GM18502 (cell line): ENCODE measurements around the gene PACRG.

Experiments
- ATAC-seq: cut with Tn5 transposase; IDR thresholded peaks from one replicate; pipeline ENCODE4 v1.9.1; 2021; ENCODE audit warnings: mild to moderate bottlenecking; ENCODE audit not compliant: unreplicated experiment, poor library complexity

PACRG gene

DNA sequence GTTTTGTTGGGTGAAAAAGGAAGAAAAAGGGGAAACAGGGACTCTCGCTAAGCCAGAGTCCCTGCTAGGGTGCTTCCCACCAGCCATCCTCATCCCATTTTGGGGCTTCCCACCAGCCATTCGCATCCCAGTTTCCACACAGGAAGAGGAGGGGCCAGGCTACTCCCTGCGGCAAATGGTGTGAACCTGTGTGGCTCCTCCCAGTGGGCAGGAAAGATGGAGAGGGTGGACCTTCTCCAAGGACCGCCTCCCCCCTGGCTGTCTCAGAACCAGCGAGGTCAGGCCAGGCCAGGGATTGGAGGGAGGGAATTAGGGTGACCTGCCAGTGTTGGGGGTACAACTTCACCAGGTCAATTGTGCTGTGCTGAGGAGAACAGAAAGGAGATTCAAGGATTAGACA, 326.9 kb downstream of the PACRG start:
- ATAC-seq: no peak

DNA sequence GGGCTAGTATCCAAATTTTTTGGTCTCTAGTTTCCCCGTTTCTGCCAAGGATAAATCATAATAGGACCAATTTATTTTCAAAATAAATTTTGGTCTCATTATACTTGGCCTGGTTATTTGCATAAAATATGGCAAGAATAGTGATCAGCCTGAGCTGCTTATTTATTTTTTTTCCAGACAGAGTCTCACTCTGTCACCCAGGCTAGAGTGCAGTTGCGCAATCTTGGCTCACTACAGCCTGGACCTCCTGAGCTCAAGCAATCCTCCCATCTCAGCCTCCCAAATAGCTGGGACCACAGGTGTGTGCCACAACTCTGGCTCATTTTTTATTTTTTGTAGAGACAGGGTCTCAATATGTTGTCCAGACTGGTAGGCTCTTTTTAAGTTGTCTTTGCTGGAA, 329.5 kb downstream of the PACRG start:
- no peak for ATAC-seq

GRCh38 chr6:163062790-163063189, 335.0 kb downstream of the PACRG start:
- no peak for ATAC-seq

- no peak for ATAC-seq
Measured at GRCh38 chr6:163063561-163063960, 335.8 kb downstream of the PACRG start.

DNA sequence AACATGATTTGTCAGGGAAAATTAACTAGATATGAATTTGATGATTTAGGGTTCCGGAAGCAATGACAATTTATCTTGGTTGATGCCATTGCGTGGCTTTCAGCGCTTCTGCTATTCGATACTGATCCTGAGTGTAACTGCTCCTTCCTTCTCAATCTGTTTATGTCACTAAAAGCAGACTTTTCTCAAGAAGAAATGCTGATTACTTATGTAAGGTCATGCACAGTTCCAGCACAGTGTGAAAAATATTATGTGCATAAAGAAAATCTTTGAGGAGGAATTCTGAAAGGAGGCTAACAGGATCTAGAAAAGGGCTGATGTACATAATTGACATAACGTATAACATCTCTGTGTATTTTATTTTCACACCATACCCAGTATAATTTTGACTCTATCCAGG, 336.6 kb downstream of the PACRG start:
- no peak for ATAC-seq

GRCh38 chr6:163066200-163066599, 338.4 kb downstream of the PACRG start:
- no peak for ATAC-seq

- ATAC-seq: no peak
Measured at GRCh38 chr6:163077134-163077533, 349.4 kb downstream of the PACRG start.

DNA sequence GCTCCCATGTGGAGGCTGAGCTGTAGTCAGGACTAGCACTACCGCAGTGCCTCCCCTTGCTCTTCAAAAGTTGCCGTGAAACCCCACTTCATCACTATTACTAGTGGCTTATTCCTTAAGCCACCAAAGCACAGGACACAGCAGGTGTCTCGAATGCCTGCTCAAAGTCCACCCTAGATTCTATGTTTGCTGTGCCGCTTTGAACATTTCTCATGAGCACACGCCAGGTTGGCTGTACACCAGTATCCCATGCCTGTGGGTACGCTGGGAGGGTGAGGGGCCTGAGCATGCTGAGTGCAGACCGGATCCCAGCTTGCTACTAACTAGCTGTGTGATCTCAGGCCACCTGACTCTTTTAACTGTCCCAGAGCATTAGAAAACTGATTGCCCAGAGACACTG, 350.9 kb downstream of the PACRG start:
- ATAC-seq: no peak

DNA sequence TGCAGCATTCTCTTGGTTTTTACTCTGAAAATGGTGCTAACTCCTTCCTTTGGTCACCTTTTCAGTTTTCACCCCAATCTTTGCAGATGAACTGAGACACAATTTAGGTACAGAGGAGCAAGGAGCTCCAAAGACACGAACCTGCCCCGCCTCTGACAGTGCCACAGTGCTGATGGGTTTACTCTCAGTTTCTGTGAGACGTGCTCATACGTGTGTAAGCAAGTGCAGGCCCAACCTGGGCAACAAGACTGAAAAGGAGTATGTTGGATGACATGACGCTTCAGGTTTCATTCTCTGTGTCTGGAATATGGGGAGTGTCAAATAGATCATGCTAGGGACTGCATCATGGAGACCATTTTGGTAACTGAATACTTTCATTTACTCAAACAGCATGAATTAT, 352.5 kb downstream of the PACRG start:
- ATAC-seq: no peak

GRCh38 chr6:163083141-163083540, 355.4 kb downstream of the PACRG start:
- no peak for ATAC-seq

DNA sequence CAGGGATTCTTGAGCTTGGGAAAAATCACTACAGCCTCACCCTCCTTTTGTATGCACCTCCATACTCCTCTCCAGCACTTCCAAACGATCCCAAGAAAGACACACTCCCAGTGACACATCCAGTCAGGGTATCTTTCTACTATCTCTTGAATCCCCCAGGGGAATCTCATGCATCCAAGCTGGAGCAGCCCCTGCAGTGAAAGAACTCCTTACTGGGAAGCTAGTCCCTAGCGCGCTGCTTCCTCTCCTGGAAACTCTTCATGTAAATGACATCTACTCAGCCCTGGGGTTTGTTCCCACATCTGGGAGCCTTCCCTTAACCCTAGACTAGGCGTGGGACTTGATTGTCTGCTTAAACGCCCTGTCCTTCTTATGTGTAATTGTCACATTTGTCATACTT, 357.7 kb downstream of the PACRG start:
- no peak for ATAC-seq

DNA sequence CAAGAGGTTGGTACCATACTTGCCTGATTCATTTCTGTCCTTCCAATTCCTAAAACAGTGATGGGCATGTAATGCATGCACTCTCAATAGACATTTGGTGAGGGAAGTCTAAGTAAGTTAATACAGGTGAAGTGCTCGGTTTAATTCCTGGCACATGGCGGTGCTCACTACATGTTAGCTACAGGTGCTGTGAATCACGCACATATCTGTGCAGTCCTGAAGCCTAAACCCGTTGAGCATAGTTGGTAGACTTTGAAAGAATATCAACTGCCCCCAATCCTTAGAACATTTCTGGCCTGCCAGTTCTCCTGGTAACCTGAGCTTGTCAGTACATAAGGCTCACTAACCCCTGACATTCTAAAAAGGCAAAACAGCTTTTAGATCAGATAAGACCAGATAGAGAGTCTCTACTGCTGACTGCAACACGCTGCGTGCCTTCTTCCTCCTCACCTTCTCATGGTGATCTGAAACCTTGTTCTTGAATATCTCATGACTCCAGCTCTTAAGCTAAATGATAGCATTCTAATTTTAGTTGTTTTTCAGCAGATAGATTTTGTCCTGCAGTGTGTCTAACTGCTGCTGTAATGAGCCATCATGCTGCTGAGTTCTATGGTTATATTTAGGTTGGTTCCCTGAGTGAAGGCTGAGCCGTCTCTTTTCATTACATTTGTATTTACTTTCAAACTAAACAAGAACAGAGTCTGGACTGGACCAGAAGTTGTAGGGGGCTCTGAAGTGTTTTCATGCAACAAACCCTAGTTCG, 358.3 kb downstream of the PACRG start:
- ATAC-seq: no peak

DNA sequence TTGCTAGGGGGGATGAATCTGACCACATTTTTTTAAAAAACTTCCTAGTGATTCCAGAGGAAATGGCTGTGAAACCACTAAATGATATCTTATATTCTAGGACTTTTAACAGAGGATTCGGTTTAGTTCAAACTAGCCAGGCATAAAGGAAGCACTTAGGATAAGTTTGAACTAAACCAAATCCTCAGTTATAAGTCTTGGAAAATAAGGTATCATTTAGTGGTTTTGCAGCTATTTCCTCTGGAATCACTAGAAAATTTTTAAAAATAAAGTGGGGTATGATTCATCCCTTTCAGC, 358.8 kb downstream of the PACRG start:
- ATAC-seq: no peak

GRCh38 chr6:163087981-163088380, 360.2 kb downstream of the PACRG start:
- ATAC-seq: no peak

GRCh38 chr6:163092876-163093275, 365.1 kb downstream of the PACRG start:
- no peak for ATAC-seq

DNA sequence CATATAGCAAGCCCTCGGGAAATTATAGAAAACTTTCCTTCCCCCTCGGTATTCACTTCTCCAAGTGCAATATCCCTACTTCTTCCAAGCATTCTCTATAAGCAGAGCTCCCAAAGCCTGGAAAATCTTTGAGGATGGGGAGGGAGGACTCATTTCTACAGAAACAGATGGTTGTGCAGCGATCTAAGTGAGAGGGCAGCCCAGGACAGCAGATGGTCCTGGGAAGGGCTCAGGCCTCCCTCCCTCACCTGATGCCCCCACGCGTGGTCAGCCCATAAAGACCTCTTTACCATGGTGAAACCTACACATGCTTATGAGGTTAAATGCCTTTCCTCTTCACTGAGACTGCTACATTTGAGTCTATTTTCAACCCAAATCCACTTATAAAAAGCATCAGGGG, 367.1 kb downstream of the PACRG start:
- no peak for ATAC-seq

- no peak for ATAC-seq
Measured at GRCh38 chr6:163095401-163095800, 367.6 kb downstream of the PACRG start.

GRCh38 chr6:163098827-163099479, 371.2 kb downstream of the PACRG start:
- no peak for ATAC-seq

GRCh38 chr6:163099621-163100171, 371.9 kb downstream of the PACRG start:
- ATAC-seq: no peak

DNA sequence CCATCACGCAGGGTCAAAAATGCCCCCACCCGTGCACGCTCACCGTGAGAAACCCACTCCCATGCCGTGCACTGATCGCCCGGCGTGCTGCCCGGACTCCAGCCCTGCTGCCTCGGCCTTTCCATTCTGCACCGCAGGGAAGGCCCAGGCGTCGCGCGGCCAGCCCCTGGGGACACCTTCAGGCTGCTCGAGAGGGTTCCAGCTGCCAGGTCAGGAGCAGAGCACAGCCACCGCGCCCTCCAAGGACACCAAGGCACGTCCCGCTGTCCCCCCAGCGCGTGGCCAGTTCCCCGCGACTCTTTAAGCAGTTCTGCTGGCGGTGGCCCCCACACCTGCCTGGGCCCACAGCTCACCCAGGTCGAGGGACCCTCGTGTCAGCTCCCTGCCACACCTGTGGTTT, 372.5 kb downstream of the PACRG start:
- ATAC-seq: no peak

DNA sequence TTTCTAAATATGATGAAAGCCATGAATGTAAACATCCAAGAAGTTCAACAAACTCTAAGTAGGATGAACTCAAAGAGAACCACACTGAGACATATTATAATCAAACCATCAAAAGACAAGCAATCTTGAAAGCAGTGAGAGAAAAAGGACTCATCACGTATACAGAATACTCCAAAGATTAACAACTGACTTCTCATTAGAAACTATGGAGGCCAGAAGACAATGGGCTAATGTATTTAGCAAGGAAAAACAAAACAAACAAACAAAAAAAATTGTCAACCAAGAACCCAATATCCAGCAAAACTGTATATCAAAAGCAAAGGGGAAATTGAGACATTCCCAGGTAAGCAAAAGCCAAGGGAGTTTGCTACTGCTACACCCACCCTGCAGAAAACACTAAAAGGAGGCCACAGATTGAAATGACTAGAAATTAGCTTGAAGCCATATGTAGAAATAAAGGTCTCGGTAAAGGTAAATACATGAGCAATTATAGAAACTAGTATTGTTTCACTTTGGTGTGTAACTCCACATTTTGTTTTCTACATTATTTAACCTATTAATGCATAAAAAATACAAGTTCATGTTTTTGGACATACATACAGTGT, 385.7 kb downstream of the PACRG start:
- no peak for ATAC-seq

GRCh38 chr6:163118941-163119340, 391.2 kb downstream of the PACRG start:
- ATAC-seq: no peak
